ENCODE measurements around the gene PTDSS2.
"Not testable (repeated sequence)": the region's sequence is repeated elsewhere in the genome, so short reads cannot be mapped to it uniquely, and the experiment has no call there.

Gene PTDSS2

GRCh38 chr11:414318-414857 is 35.7 kb upstream of the PTDSS2 start:
- no peak for DNase-seq

GRCh38 chr11:415640-416041 is 34.4 kb upstream of the PTDSS2 start:
- no peak for DNase-seq

- DNase-seq: no peak
Measured at GRCh38 chr11:416051-416756, 33.9 kb upstream of the PTDSS2 start.

GRCh38 chr11:416757-417621 is 33.1 kb upstream of the PTDSS2 start:
- peak; percentile 69 for DNase-seq

DNA sequence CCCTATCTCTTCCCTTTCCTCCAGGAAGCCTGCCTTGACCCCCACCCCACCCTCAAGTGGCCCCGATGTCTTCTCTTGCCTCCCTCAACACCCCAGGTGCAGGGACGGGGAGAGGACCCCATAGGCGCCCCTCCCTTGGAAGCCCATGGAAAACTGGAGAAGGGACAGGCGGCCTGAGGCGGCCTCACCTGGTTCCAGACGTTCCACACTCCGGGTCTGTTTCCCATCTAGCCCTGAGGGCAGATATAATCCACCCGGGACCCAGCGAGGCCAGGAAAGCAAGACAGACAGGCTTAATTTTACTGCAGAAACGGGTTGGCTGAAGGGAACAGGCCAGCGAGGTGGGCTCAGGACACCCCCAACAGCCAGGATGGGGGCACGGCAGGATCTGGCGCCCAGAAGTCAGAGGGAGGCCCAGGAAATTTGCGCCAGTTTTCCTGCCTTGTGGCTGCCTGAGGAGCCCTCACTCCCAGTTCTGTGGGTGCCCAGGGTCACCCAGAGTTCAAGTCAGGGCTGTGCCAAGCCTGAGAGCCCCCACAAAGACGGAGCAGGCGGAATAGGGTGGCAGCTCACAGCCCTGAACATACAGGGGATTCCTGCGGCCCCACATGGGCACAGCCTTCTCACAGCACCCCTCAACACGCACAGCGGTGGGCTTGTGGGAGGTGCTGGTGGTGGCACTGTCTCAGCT is 32.3 kb upstream of the PTDSS2 start:
- DNase-seq: no peak

GRCh38 chr11:418343-419247 is 31.5 kb upstream of the PTDSS2 start:
- no peak for DNase-seq

DNA sequence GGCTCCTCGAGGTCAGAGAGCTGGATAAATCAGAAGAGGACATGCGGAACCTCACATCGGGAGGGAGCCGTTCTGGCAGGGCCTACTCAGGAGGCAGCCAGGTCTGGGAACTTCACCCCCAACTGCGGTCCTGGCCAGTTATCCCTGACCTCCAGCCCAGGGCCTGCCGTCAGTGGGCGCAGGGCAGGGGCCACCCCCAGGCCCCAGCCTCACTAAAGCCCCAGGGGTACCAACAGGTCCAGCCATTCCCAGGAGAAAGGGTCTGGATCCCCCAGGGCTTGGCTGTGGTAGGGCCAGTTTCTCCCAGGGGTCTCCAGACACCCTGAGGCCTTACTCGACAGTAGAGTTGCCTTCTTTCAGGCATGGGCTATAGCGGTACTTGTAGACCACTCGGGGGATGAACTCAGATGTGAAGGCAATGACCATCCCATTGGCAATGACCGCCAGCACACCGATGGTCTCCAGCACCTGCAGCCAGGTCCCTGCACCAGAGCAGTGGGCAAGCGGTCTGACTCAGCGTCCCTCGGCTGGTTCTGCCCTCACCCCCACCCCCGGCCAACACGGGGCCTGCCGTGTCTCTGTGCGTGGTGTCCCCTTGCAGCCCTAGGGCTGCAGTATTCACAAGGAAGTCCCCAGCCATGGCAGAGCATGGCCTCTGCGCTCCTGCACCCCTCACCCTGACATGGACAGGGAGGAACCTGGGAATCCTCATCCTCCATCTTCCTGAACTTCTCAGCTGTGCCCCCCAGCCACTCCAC is 30.7 kb upstream of the PTDSS2 start:
- DNase-seq: no peak

DNA sequence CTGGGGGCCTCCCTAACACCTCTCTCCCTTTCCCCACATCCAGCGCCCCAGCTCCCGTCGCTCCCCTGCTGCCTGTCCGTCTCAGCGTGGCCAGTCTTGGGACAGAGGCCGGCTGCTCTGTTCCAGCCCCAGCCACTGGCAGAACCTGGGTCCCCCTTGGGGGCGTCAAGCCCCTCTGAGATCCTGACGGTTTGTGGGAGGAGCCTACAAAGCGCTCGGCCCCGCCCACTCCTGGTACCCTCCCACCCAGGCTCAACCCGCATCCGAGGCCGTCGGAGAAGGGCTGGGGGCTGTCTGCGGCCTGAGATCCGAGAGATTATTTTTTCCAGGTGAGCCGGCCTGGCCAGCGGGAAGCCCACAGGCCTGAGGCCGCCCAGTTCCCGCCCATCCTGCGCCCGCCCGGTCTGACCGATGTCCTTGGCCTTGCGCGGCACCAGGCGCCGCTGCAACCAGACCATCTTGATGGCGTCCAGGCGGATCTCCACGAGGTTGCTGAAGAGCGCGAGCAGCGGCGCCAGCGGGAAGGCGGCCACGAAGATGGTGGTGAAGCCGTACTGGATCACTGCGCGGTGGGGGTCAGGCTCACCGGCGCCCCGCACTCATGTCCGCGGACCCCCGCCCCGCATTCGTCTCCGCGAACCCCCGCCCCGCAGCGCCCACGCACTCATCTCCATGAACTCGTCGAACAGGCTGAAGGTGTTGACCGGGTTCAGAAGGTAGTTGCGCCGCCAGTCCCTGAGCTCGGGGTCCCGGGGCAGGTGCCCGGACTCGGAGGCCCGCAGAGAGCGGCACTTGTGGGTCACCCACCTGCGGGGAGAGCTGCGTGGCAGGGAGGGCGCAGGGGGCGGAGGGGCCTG is 29.8 kb upstream of the PTDSS2 start:
- DNase-seq: no peak

GRCh38 chr11:420911-421321 is 29.2 kb upstream of the PTDSS2 start:
- no peak for DNase-seq

DNA sequence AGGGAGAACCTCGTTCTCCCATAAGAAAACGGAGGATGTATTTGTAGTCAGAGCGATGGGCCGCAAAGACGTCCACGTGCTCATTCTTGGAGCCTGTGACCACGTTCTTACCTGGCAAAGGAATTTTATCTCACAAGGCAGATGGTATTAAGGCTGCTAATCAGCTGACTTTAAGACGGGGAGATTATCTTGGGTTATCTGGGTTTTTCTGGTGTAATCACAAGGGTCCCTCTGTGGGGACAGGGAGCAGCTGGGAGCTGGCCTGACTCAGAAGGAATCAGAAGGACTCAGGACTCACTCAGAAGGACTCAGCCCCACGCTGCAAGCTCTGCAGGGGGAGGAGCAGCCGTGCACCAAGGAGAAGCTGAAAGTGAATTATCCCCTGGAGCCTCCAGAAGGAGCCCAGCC is 27.8 kb upstream of the PTDSS2 start:
- DNase-seq: no peak

- DNase-seq: no peak
Measured at GRCh38 chr11:424232-424631, 25.8 kb upstream of the PTDSS2 start.

DNA sequence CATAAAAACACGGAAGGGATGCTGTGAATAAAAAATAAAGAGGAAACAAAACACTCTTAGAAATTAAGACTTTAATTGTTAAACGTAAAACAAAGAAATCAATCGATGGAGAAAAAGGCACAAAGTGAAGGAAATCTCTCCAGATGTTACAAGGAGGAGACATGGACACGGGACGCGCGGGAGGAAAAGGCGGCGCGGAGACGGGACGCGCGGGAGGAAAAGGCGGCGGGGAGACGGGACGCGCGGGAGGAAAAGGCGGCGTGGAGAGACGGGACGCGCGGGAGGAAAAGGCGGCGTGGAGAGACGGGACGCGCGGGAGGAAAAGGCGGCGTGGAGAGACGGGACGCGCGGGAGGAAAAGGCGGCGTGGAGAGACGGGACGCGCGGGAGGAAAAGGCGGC is 25.3 kb upstream of the PTDSS2 start:
- DNase-seq: not testable (repeated sequence)

GRCh38 chr11:425301-425700 is 24.8 kb upstream of the PTDSS2 start:
- DNase-seq: no peak

DNA sequence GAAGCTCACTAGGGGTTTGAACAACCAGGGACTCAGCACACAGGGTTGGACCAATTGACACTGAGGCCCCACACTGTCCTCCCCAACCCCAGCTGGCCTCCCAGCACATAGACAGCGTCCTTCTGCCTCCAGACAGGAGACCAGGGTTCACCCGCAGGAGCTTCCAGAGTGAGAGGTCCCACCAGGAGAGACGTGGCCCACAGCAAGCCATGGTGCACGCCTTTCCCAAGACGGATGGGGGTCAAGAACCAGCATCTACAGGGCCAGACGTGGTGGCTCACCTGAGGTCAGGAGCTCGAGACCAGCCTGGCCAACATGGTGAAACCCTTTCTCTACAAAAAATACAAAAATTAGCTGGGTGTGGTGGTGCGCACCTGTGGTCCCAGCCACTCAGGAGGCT is 23.2 kb upstream of the PTDSS2 start:
- DNase-seq: no peak

GRCh38 chr11:428295-428694 is 21.8 kb upstream of the PTDSS2 start:
- DNase-seq: no peak

- DNase-seq: no peak
Measured at GRCh38 chr11:429391-429790, 20.7 kb upstream of the PTDSS2 start.

DNA sequence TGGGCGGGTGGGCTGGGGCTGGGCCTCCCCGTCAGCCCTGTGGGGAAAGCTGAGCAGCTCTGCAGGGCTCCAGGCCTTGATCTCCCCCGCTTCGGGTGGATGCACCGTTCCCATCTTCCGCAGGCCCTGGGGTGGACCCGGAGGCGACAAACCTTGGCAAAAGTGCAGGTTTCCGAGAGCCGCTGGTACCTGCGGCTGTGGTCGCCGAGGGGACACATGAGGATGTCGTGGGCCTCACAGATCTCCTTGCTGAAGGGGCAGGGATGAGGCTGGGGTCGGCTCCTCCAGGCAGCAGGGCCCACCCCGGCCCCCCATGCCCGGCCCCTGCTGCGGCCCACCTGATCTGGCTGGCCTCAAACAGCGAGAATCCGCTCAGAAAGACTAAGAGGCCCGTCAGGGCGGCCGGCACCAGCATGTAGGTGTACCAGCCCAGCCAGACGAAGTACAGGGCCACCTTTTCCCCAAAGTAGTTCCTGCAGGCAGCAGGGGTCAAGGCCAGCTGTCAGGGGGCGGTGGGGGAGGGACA is 20.1 kb upstream of the PTDSS2 start:
- DNase-seq: no peak

DNA sequence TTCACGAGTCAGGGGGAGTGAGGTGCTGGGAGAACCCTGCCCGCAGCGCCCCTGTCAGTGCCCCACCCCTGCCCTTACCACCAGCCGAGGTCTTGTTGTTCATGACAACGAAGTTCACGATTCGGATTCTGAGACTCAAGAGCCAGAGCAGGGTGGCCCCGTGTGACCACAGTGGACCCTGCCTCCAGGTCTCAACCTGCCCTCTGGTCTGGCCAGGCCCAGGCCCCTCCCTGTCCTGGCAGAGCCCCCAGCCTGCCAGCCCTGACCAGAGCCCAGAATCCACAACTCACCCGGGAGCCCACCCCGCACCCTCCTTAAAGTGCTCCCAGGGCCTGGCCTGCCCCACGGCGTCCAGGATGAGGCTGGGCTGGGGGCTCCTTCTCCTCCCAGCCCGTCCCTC is 18.2 kb upstream of the PTDSS2 start:
- no peak for DNase-seq

GRCh38 chr11:432501-433100 is 17.5 kb upstream of the PTDSS2 start:
- DNase-seq: no peak

GRCh38 chr11:433111-433510 is 17.0 kb upstream of the PTDSS2 start:
- DNase-seq: no peak
